ENCODE data around the gene WNT8A. TPM values are rescaled to one million over a fixed set of nuclear protein-coding genes. Genes with fewer than 3 reads are reported as not detected.
"Not testable (repeated sequence)": the region's sequence is repeated elsewhere in the genome, so short reads cannot be mapped to it uniquely, and the experiment has no call there.

The WNT8A gene
- total RNA-seq: not detected

GRCh38 chr5:138083702-138084101 is at the start of gene WNT8A:
Gene WNT8A (plus strand): TSS chr5:138084033. CDS start chr5:138084128, 95 bp downstream.
- ChIA-PET POLR2A (no interaction called here), CTCF (no interaction called here)

DNA sequence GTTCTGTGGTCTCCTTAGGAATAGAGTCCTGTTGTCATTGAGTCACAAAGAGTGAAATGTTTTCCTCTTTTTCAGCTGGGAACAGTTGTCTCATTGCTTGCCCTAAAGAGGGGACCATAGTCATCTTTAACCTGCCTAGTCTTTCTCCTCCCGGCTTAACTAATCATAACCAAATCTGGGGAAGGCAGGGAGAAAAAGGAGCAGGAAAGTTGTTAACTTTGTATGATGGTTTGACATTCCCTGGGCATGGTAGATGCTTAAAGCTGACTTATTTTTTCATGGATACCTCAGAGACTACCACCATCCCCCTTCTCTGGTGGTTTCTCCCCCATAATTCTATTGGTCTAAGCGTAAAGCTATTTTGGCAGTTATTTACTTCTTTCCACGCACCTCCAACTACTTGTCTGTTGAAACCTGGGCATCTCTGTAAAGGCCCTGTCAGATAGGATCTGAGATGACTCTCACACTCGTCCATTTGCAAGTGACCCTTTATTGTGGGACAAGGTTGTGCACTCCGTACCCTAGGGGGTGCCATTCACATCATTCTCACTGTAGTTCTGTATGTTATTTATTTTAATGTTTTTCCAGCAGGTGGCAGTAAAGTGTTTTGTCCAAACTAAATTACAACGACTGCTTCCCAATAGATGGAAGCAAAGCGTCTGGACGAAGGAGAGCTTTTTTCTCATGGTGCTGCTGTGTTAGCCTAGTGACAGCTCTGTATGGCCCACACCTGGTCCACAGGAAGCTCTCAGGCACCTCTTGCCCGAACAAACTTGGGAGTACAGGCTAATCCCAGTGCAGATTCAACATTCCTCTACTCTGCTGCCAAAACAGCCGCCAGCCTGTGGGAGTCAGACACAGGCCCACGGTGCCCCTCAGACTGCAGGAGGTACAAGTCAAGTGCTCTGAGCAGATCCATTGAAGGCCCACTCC is 48.0 kb upstream of the WNT8A start:
- POLR2A ChIA-PET: interaction anchor here (0.6 kb wide), 1 partner anchor 284 kb away, joined by 7 read pairs; no protein-coding TSS in a partner anchor
- CTCF ChIA-PET: interaction anchor here (0.7 to 7.0 kb wide), 18 partner anchors 8 to 280 kb away, joined by 3 to 43 read pairs (median 3); no protein-coding TSS in a partner anchor

- POLR2A ChIA-PET: no interaction called here
Observed at GRCh38 chr5:138037271-138037670, 46.6 kb upstream of the WNT8A start.

DNA sequence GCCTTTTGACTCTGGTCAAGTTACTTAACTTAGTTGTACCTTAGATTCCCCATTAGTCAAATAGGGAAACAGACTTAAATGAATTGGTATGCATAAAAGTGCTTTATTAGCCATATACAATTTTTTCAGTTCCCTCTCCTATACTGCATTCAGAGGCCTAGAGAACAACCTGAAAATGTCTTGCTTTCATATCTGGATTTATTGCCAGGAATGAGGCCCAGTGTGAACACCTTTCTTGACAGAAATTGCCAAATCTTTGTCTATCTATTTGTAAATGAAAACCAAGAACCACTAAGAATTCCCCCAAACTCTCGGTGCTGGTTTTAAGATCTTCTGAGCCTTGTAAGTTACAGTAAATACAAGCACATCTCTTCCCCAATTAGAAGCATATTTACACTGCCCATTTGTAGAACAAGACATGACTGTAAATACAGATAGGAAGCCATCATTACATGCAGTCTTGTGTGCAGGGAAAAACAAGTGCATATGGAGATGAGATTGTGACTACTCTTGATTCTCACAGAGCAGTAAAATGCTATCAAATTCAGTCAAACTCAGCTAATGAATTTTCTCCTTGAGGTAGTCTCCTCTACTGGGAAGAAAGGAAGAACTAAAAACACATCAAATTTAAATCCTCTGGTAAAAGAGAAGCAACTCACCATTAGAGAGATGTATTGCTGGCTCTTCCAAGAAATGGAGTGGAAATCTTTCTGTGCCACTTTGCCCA is 45.8 kb upstream of the WNT8A start:
- POLR2A ChIA-PET: no interaction called here
- CTCF ChIA-PET: interaction anchor here (0.9 to 7.0 kb wide), 4 partner anchors 27 to 39 kb away, joined by 3 to 43 read pairs (median 4); no protein-coding TSS in a partner anchor

More at GRCh38 chr5:138037271-138037670, 46.6 kb upstream of the WNT8A start:
- CTCF ChIA-PET: interaction anchor here (1.3 to 7.0 kb wide), 2 partner anchors 31 to 34 kb away, joined by 3 to 43 read pairs; no protein-coding TSS in a partner anchor

GRCh38 chr5:138038826-138039225 is 45.0 kb upstream of the WNT8A start:
- CTCF ChIA-PET: interaction anchor here (0.9 to 7.0 kb wide), 4 partner anchors 26 to 38 kb away, joined by 3 to 43 read pairs (median 4); no protein-coding TSS in a partner anchor

GRCh38 chr5:138045283-138045682 is 38.5 kb upstream of the WNT8A start:
- CTCF ChIA-PET, POLR2A ChIA-PET: not testable (repeated sequence)

More at GRCh38 chr5:138038826-138039225, 45.0 kb upstream of the WNT8A start:
- POLR2A ChIA-PET: no interaction called here

GRCh38 chr5:138051441-138052296 is 32.2 kb upstream of the WNT8A start:
- ChIA-PET CTCF (interaction anchor here (0.5 kb wide), 1 partner anchor 21 kb away, joined by 5 read pairs; no protein-coding TSS in a partner anchor), POLR2A (no interaction called here)

- POLR2A ChIA-PET, CTCF ChIA-PET: not testable (repeated sequence)
Observed at GRCh38 chr5:138052718-138053117, 31.1 kb upstream of the WNT8A start.

DNA sequence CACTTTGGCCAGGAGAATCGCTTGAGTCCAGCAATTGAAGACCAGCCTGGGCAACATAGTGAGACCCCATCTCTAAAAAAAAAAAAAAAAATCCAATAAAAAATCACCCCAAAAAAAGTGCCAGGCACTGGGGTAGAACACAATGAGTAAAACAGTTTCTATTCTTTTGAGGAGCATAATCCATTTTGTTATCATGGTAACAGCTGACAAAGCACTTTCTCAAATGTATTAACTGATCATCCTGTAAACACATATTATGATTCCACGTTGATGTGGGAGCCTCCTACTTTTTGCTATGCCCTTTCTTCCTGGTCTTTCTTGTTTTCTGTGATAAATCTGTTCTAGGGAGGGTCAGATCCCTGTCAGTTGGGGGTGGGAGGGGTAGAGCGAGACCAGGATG is 30.3 kb upstream of the WNT8A start:
- ChIA-PET POLR2A (no interaction called here), CTCF (no interaction called here)

GRCh38 chr5:138054206-138054605 is 29.6 kb upstream of the WNT8A start:
- ChIA-PET CTCF (interaction anchor here (0.6 kb wide), 2 partner anchors 50 to 200 kb away, joined by 3 to 4 read pairs; no protein-coding TSS in a partner anchor), POLR2A (no interaction called here)

DNA sequence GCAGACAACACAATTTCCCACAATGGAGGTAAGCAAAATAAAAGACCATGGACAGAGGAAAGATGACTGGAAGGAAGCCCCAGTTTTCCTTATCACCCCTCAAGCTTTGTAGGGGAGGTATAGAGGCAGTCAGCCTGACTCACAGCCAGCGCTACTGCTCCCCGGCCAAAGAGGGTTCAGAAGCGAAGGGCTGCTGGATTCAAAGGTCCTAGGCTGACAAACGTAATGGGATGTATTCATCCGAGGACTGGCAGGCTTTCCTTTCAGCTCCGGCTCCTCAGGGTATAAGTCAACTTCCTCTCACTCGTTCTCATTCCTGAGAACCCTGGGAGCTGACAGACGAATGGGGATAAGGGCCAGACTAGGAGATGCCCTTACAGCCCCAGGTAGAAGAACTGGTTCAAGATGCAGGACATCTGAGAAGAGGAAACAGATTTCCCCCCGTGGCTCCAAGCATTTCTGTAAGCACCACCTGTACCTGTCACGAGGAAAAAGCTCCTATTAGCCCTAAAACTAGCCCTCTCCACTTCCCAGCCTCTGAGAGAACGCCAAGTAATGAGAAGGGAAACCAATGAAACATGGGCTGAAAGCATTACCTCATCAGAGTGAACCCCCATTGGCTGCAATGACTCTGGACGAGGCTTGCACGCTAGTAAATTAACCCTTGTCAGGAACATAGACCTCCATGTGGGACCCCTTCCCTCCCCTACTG is 28.8 kb upstream of the WNT8A start:
- ChIA-PET CTCF (interaction anchor here (0.6 to 1.3 kb wide), 3 partner anchors 19 to 200 kb away, joined by 3 to 4 read pairs (median 3); no protein-coding TSS in a partner anchor), POLR2A (no interaction called here)

DNA sequence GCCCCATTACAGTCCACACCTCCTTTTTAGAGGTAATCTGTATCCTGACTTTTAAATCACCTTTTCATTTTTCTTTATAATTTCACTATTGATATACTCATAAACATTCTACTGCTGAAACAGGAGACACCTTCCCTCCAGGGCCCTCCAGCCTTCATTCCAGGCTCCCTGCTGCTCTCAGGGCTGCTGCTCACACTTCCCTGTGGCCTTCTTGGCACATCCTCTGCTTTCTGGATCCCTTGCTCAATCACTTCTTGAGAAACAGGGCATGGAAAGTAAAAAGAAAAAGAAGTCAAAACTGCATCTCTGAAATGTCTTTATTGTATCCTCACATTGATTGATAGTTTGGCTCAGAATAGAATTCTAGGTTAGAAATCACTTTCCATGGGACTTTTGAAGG is 19.3 kb upstream of the WNT8A start:
- CTCF ChIA-PET: interaction anchor here (0.9 to 2.0 kb wide), 3 partner anchors 24 to 28 kb away, joined by 3 to 8 read pairs (median 5); no protein-coding TSS in a partner anchor
- POLR2A ChIA-PET: interaction anchor here (0.6 kb wide), 1 partner anchor 8 kb away, joined by 3 read pairs; no protein-coding TSS in a partner anchor

DNA sequence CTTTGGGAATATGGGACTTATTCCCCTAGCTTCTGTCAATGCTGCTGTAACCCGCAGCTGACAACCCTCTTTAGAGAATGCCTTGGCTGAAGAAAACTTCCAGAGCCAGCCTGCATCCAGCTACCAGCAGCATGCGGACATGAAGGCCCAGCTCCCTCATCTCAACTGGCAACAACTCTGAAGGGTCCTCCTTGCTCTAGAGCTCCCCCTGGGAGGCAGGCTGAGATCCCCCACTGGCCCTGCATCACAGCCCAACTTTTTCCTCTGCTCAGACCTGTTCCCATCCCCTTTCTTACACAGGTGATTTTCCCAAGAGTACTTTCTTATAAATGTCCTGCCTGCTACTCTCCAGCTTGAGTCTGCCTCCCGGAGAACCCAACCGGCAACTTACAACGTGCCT is 18.7 kb upstream of the WNT8A start:
- POLR2A ChIA-PET: no interaction called here

DNA sequence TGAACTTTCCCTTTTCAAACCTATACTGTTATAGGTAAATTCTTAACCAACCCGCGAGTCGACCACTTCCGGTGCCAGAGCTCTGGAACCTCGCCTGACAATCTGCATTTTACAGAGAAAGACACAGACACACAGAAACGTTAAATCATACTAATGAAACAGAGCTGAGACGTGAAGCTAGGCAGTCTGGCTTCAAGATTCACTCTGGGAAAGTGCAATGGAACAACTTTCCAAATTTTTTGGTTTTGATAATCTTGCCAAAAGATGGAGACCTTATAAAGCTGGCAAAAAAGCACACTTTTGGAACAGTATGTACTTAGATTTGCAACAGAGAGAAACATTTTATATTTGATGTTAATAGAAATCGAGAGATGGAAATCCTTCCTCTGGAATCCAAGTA is 15.9 kb upstream of the WNT8A start:
- CTCF ChIA-PET: interaction anchor here (0.6 to 3.1 kb wide), 8 partner anchors 10 to 287 kb away, joined by 3 to 43 read pairs (median 4); no protein-coding TSS in a partner anchor
- POLR2A ChIA-PET: no interaction called here

More for the DNA sequence above, 18.7 kb upstream of the WNT8A start:
- CTCF ChIA-PET: interaction anchor here (0.9 to 2.0 kb wide), 3 partner anchors 25 to 29 kb away, joined by 3 to 8 read pairs (median 5); no protein-coding TSS in a partner anchor

DNA sequence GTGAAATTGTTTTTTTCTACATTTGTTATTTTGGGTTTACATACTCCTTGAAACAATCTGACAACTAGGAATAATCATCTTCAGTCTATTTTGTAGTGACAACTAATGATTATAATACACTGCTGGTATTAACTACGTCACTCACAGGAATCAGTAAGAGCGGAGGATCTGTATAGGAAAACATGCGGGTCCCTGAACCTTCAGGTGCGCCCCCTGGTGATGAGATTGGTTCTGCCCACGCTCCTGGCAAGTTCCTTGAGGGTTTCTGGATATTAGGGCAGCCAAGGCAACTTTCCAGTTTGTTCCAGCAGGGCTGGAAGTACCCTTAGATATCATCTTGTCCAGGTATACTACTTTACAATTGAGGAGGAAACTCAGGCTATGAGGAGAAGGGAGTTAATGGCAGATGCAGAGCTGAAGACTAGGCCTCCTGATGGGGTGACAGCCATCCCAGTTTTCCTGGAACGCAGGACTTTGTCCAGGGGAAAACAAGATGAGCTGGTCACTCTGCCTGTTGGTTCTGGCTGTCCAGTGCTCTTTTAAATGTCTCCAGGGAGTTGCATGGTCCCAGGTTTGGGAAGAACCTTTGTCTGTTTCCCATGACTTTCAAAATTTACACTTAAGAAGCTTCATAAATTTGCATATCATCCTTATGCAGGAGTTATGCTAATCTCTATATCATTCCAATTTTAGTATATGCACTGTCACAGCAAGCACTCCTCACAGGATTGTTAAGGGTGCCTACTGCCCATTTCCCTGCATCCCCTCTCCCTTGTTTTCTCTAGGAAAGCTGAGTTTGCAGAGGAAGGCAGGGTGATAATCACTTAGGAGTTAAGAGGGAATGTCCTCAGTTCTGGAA is 14.9 kb upstream of the WNT8A start:
- CTCF ChIA-PET: interaction anchor here (0.6 to 3.1 kb wide), 11 partner anchors 9 to 439 kb away, joined by 3 to 43 read pairs (median 4); no protein-coding TSS in a partner anchor
- POLR2A ChIA-PET: no interaction called here

DNA sequence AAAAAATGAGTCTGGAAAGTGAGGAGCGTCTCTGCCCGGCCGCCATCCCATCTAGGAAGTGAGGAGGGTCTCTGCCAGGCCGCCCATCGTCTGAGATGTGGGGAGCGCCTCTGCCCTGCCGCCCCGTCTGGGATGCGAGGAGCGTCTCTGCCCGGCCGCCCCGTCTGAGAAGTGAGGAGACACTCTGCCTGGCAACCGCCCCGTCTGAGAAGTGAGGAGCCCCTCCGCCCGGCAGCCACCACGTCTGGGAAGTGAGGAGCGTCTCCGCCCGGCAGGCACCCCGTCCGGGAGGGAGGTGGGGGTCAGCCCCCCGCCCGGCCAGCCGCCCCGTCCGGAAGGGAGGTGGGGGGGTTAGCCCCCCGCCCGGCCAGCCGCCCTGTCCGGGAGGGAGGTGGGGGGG is 13.8 kb upstream of the WNT8A start:
- POLR2A ChIA-PET: not testable (repeated sequence)
- CTCF ChIA-PET: interaction anchor here (1.0 to 3.1 kb wide), 4 partner anchors 8 to 291 kb away, joined by 9 to 43 read pairs (median 12); no protein-coding TSS in a partner anchor

All from activated CD8-positive, alpha-beta memory T cell treated with anti-CD3 and anti-CD28 coated beads for 36 hours (primary cell).